Measurements from ENCODE around the gene CLPSL1.

The CLPSL1 gene

DNA sequence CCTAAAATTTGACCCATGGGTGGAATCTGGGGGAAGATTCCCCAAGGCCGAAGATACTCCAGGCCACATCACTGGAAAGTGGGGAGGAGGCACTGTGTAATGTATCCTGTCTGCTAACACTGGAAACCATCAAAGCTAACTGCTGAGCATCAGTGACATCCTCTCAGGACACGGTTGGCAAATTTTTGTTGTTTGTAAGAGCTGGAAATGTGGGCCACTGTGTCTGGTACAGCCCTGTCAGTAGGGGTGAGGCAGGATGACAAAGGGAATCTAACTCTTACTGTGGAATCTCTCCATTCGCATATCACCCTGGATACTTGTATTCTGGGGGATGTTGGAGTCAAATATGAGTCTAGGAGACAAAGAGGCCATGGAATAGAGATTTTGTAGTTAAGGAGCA lies 21.4 kb upstream of the CLPSL1 start:
- no peak for DNase-seq

DNA sequence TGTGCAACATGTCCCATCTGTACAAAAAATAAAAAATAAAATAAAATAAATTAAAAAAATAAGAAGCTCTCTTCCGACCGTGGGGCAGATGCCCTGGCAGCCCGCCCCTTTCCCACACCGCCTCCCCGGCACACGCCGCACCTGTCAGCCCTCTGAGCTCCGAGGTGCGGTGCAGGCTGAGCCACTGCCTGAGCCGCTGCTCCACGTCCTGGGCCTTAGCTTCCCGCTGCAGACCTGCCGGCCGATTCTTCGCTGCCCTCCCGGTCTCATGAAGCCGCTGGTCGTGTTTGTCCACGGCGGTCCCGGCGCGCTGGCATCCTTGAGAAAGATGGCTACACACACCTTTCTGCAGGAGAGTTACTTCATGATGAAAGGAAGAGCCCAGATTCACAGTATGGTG lies 15.1 kb upstream of the CLPSL1 start:
- DNase-seq, result no peak

DNA sequence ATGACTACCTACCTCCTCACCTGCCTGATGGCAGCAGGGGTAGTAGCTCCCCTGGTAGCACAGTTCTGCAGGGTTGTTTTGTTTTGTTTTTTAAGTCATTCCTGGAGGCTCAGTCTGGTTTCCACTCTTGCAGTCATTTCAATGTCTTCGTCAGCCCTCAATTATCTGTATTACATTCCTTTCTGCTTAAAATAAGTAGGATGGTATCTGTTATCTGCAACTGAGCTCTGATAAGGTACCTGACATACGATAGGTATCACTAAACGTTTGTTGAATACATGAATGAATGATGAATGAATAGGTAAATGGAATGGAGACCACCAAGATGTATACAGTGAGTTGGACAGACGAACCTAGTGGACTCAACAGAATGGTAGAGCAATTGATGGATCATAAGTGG lies 11.6 kb upstream of the CLPSL1 start:
- no peak for DNase-seq

DNA sequence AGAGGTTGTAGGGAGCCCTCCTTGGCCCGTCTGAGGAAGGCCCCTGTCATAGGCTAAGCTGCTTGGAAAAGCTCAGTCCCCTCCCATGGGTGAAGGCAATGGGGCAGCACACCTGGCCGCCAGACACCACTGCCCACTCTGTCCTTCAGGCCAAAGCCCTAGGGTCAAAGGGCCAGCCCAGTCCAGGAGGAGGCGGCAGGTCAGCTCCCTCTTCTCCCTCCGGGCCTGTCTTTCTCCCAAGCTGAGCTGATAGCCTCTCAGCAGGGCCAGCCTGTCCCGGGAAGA lies 9.5 kb upstream of the CLPSL1 start:
- no peak for DNase-seq

DNA sequence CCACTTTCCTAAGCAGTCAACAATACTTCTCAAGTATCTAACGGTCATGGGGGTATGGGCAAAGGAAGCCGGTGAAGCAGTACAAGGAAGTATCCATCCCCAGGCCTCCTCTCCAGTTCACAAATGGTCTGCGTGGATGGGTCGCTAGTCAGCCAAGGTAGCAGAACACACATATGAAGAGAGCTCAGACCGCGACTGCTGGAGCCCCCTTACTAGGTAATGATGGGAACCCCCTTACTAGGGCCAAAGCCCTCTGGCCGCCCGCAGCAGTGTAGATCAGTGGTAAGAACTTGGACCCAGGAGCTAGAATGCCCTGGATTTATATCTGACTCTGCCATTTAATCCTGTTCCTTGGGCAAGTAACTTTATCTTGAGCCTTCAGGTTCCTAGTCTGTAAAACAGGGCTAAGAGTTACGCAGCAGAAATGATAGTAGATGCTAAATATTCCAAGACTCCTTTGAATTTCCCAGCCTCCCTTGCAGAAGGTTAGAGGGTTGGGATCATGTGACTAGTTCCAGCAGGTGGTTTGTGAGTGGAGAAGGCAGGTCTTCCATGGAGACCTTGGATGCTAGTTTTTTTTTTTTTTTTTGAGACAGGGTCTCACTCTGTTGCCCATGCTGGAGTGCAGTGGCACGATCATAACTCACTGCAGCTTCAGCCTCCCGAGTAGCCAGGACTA lies 6.6 kb upstream of the CLPSL1 start:
- no peak for DNase-seq

DNA sequence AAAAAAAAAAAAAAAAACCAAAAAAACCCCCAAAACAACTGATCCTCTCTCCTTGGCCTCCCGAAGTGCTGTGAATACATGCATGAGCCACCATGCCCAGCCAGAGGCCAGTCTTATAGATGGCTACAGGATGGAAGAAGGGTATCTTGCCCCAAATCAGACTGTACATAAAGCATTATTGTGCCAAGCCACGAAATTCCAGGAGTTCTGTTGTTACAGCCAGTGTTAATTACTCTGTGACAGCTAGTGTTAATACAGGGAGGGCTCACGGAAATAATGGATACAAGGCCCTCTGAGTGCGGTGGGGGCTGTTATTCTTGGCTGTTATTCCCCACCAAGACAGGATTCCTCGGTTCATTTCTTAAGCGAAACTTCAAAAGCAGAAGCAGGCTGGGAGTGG lies 5.8 kb upstream of the CLPSL1 start:
- no peak for DNase-seq

DNA sequence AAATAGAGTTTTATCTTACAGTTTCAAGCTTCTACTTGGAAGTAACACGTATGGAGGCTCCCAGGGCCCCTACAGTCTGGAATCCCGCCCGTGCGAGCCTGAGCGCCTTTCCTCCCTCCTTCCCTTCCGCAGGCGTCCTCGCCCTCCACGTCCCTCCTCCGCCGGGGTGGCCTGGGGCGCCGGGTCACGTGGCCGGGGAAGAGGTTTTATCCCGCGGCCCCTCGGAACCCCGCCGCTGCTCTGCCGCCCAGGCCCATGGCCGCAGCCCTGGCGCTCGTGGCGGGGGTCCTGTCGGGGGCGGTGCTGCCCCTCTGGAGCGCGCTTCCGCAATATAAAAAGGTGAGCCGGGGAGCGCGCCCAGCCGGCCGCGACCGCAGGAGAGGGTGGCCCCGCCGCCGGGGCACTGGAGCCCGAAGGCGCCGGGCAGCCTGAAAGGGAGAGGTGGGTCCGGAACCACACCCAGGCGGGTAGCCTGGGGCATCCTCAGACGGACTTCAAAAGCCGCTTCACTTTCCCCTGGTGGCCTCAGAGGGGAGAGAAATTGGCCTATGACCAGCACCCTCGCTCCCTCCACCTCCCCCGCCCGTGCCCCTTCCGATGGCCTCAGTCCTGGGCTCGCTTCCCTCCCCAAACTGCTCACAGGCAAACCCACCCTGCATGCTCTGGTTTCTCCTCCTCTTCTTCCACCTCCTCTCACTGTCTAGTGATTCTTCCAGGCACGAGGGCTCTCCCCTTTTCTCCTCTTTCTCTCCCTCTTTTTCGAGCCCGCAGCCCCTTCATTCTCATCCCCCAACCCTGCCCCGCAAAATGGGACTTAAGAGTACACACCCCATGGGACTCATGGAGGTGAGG lies 4.2 kb upstream of the CLPSL1 start, which contains the start of gene CLPSL2:
Gene CLPSL2, plus strand, starts transcription at position 235 of the 852 bp plus-strand sequence. Its CDS starts 21 bp downstream, at position 256.
- no peak for DNase-seq

DNA sequence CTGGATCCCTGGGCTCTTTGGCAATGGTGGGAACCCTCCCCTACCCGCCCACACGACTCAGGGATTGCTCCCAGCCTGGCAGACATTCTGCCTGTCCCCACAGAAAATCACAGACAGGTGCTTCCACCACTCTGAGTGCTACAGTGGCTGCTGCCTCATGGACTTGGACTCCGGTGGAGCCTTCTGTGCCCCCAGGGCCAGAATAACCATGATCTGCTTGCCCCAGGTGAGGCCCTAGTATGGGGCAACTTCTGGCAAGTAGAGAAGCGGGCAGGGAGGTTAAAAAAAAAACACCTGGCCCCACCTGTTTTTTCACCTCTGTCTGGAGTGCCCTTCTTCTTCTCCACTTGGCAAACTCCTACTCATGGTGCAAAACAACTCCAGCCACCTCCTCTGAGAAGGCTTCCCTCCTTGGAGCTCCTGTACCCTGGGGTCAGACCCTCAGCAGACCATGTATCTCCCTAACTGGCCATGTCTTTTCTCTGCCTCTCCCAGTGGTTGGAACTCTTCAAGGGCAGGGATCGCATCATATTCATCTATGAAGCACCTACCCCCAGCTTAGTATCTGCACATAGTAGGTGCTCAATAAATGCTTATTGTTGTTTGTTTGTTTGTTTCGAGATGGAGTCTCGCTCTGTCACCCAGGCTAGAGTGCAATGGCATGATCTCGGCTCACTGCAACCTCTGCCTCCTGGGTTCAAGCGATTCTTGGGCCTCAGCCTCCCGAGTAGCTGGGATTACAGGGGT lies 3.3 kb upstream of the CLPSL1 start:
- DNase-seq, result no peak

DNA sequence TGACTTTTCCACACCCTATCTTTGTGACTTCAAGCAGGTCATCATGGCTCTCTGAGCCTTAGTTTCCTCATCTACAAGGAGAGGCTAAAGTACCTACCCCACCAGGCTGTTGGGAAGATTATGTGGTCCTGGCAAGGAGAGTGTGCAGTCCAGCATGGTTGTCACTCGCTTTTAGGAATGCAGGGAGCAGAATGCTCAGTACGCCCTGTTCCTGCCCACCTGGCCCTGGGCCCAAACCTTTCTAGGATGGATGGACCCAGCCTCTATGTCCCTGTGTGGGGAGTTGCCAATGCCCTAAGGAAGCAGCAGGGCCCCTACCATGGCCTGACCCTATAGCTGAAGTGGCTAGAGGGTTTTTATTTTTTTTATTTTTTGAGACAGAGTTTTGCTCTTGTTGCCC lies 2.4 kb upstream of the CLPSL1 start:
- DNase-seq, result no peak

DNA sequence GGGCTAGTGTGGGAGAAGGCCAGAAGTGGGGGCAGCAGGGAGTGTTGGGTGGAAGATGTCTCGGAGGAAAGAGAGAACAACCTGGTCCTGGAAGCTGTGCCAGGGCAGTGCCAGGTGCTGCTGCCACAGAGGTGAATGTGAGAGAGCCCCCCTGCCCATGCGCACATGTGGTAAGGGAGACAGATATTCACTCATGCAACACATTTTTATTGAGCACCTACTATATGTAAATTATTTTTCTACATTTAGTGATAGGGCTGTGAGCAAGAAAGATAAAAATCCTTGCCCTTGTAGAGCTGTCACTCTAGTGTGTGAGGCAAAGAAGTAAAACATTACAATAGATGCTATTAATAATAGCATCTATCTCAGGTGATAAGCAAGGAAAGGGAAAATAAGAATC lies 471 bp downstream of the CLPSL1 start:
- DNase-seq, result no peak

DNA sequence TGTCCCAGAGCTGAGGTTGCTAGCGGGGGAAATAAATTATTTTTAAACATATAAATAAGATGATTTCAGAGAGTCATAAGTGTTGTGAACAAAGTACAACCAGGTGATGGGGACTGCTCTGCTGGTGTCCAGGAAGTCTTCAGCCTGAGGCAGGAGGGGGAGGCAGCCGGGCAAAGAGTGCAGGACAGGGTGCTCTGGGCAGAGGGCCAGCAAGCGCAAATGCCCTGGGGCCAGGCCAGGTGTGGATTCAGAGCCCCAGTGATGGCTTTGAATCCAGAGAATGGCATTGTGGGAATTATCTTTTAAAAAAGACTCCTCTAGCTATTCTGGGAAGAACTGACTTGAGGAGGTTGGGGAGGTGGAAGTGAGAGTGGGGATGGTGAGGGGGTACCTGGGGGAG lies 1.6 kb downstream of the CLPSL1 start:
- no peak for DNase-seq

DNA sequence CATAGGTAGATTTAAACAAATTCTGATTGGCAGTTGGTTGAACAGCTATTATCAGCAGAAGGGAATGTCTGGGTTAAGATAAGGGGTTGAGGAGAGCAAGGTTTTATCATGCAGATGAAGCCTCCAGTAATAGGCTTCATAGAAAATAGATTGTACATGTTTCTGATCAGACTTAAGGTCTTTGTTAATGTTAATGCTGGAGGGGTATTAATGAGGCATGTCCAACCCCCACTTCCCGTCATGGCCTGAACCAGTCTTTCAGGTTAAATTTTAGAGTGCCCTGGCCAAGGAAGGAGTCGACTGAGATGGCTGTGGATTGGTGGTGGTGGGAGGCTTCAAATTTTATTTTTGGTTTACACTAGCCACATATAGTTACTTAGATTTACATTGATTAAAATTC lies 3.4 kb downstream of the CLPSL1 start:
- no peak for DNase-seq

DNA sequence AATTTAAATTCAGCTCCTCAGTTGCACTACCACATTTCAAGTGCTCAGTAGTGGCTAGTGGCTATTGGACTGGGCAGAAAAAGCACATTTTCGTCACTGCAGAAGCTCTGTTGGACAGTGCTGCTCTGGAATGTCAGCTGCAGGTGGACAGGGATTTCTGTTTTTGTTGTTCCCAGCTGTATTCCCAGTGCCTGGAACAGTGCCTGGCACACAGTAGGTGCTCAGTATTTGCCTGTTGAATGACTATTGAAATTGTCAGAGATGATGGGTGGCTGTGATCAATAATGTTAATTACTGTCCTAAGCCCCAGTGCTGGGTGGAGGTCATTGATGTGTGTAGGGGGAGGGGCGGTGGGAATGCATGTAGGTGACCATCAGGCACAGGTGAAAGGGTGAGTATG lies 5.5 kb downstream of the CLPSL1 start:
- no peak for DNase-seq

DNA sequence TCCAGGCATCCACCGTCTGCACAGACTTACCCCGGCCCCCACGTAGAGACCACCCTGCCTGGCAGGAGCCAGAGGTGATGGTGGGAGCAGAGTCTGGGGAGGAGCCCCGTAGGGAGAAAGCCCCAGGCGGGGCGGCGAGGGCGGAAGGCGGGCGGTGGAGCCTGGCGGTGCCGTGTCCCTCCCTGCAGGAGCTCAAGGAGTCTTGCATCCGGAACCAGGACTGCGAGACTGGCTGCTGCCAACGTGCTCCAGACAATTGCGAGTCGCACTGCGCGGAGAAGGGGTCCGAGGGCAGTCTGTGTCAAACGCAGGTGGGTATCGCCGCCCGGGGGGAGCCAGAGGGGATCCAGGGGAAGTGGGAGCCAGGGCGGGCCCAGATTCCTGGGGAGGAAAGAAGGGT lies 6.0 kb downstream of the CLPSL1 start:
- no peak for DNase-seq

DNA sequence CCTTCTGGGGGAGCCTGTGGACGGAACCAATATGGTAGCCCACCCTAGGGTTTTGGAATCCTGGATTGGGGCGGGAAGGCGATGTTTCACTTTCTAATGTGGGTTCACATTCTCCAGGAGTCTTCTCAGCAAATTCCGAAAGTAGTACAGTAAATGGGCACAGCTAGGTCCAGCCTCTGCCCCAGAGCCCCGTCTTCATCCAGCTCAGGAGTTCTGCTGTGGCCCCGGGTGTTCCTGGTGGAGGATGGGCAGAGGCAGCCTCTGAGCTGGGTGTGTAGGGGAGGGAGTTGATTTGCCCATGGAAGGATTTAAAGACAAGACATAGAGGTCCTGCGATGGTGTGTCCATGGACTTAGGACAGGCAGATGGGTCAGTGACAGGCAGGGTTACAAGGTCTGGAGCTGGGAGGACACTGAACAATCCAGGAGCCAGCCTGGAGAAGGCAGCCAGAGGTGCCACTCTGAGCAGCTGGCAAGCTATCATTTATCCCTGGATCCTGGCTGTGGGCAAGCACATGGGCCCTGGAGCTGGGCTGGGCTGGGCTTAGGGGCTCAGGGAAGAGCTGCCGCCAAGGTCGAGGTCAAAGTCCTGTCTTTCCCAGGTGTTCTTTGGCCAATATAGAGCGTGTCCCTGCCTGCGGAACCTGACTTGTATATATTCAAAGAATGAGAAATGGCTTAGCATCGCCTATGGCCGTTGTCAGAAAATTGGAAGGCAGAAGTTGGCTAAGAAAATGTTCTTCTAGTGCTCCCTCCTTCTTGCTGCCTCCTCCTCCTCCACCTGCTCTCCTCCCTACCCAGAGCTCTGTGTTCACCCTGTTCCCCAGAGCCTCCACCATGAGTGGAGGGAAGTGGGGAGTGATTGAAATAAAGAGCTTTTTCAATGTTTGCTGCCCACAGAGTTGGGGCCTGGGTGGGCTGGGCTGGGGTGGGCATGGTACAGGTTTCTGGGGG lies 6.7 kb downstream of the CLPSL1 start:
- DNase-seq, result no peak

DNA sequence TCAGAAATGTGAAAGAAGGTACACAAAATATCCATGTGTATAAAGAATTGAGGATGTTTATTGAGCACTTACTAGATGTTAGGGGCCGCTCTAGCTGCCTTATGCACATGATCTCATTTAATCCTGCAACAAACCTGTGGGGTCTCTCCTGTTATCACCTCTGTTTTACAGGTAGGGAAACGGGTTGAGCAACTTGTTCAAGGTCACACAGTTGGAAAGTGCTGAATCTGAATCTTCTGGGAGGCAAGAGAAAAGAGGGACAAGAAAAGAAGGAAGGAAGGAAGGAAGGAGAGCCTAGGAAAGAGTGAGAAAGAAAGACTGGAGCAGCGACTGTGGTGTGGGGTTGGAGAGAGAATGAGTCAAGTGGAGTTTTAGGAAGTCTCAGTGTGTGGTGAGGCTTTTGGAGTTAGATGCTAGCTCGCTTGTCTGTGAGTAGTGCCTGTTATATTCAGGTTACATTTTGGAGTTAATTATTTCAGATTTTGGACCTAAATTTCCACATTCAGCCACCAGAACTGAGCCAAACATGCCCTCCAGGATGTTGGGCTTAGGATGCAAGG lies 7.7 kb downstream of the CLPSL1 start:
- DNase-seq, result no peak

DNA sequence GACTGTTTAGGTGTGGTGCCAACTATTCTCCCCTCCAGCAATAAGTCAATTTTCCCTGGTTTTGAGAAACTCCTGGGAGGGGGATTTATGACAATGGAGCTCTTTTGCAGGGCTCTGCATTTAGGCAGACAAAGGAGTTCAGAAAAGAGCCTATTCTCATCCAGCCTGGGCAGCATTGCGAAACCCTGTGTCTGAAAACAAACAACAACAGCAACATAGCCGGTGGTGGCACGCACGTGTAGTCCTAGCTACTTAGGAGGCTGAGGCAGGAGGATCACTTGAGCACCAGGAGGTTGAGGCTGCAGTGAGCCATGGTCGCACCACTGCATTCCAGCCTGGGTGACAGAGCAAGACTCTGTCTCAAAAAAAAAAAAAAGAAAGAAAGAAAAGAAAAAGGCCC lies 9.9 kb downstream of the CLPSL1 start:
- no peak for DNase-seq

DNA sequence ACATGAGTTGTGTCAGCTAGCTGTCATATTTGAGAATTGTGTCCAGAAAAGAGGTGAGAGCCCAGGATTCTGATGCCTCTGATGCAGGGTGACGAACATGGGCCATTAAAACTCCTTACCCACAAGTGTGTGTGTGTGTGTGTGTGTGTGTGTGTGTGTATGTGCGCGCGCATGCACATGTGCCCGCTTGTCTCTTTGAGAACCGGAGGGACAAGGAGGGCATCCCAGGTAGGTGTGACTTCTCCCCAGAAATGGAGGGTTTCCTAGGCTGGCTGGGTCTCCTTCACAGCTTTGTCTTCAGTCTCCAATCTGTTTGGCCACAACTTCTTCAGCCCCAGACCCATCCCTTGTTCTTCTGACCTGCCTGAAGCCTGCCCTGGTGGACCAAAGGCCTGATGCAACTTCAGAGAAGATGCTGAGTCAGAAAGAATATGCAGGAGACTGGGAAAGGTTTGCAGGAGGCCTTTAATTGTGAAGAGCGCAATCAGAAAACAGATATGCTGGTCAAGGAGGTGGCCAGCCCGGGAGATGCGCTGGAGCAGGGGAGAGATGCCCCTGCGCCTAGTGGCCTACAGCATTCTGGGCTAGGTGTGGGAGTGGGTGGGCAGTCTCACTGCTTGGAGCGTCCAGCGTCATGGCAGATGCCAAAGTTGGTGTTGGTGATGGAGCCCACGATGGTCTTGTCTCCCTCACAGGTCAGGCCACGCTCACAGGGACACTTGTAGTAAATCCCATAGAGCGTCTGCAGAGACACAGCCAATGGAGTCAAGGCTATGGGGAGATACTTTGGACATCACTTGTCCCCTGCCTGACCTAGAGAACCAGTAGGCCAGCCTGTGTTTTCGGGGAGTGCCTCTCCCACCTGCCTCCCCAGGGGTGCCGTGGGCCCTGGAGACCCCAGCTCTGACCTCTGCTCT lies 14.0 kb downstream of the CLPSL1 start:
- DNase-seq, result no peak

DNA sequence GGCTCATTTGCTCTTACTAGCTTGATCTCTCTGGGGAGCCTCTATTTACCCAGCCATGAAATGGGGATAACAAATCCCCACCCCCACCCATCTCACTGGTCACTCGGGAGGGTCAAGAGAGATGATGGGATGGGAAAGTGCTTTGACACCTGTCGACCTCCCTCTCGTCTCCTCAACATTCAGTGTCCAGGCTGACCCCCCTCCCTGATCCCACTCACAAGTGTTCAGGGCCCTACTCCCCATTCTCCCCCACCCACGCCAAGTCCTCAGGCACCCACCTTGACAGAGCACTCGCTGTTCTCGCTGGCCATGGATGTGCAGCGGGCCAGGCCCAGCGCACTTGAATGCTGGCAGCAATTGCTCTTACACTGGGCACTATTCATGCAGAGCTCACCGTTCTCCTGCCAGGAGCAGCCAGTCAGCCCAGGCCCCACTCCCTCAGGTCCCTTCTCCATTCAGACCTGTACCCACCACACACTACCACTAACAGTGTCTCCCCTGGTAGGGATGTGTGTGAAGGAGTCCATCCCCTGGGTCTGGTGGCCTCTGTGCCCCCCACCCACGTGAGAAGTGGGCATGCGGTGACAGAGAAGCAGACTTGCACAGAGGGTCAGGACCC lies 14.7 kb downstream of the CLPSL1 start:
- no peak for DNase-seq

DNA sequence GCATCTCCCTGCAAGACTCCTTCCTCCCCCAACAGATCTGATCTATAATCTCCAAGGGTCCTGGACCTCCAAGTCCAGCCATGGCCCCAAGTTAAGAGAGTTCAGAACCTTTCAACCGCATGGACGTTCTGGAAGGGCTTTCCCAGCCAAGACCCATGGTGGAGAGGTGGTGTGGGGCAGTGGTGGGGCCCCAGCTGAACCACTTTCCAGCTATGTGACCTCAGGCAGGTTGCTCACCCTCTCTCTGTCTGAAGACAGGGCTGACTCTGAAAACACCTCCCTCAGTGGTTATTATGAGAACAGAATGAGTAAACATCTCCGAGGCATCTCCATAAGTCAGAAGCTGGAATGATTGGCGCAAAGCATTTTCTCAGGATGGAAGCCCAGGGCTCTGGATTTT lies 15.4 kb downstream of the CLPSL1 start:
- DNase-seq, result no peak

Data from AML-193 (cell line).